ENCODE data around the gene MAPRE2.

DNA sequence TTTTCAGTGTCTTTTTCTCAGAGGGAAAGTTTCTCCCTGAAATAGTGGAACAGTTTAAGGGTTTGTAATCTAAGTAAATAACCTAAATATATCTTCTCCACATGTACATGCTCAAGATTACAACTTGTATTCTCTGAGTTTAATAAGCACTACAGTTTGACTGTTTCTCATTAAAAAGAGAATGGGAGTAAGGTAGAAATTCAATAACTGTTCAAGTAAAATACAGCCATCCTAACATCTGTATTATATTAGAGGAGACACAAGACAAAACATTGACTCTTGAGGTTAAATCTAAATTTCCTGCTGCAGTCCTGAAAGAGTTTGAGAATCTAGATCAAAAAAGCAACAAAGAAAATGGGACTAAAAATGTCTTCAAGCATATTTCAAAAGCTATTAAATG, 126.6 kb downstream of the MAPRE2 start:
- TF ChIP-seq YY1 (IDR thresholded peaks at IDR 0.05; ENCODE audit: insufficient read depth, insufficient read length), result no peak
- no peak for TF ChIP-seq ZNF274 (IDR thresholded peaks at IDR 0.05; ENCODE audit: low read depth, low read length)
- no peak for TF ChIP-seq SUZ12 (IDR thresholded peaks at IDR 0.05; ENCODE audit: extremely low read depth, insufficient read depth, insufficient read length)

Data from NT2/D1 (cell line).